HCT116 (cell line): ENCODE data around the gene RCAN2. TPM values are rescaled to one million over a fixed set of nuclear protein-coding genes. Genes with fewer than 3 reads are reported as not detected.
"Not testable (repeated sequence)": the region's sequence is repeated elsewhere in the genome, so short reads cannot be mapped to it uniquely, and the experiment has no call there.

ENCODE experiments used
- ATAC-seq: fragments of 200-7000 bp; cut with Tn5 transposase; 2 replicates; pipeline ENCODE4 v1.9.1; 2020; ENCODE audit warnings: mild to moderate bottlenecking, moderate library complexity
- BruUV-seq: library from RNA; stranded (reverse); fragments of 400-500 nt; replicated peaks from 2 replicates; lab custom pipeline; 2021; lab: Mats Ljungman, UMichigan
- CTCF ChIA-PET: fragments of 300-600 bp; sonication (Branson Sonifier 250); formaldehyde crosslinking; loops from one replicate; lab custom pipeline; 2021; ENCODE audit warnings: antibody characterized with exemption; lab: Charles Lee
- POLR2A ChIA-PET: fragments of 300-600, 350-600 bp; sonication (Branson Sonifier 250); formaldehyde crosslinking; loops from one replicate; lab custom pipeline; 2021; ENCODE audit warnings: antibody characterized with exemption; lab: Charles Lee
- RAD21 ChIA-PET, 2 experiments: fragments of 300-600 bp; sonication (Branson Sonifier 250); formaldehyde crosslinking; loops; one replicate each; lab custom pipeline; 2023; ENCODE audit warnings: low total read pairs in 2 of 2; ENCODE audit not compliant: uncharacterized antibody in 2 of 2, unreplicated experiment in 2 of 2, low non-redundant PET in 1 of 2; lab: Charles Lee
- DNase-seq: peaks from one replicate; pipeline ENCODE4 v3.0.0-alpha.2; 2010; ENCODE audit warnings: low read depth, low spot score
- H2AFZ ChIP-seq: fragments of 200-600 bp; shearing (Covaris generic), sonication (generic); 2 replicates; pipeline ENCODE4 v1.6.1; 2017; ENCODE audit warnings: low read depth, mixed run types, mixed read lengths, antibody characterized with exemption, low read length; ENCODE audit not compliant: poor library complexity, severe bottlenecking
- H3K27ac ChIP-seq: 2 replicates; pipeline ENCODE4 v1.5.1; 2012; ENCODE audit warnings: low read depth, low read length
- H3K27me3 ChIP-seq: fragments of 200-600 bp; sonication (generic); 2 replicates; pipeline ENCODE4 v1.6.1; 2016; ENCODE audit warnings: mixed run types, low read length, mixed read lengths; ENCODE audit not compliant: insufficient read depth
- H3K36me3 ChIP-seq, 2 experiments: fragments of 200-500 bp in 1 of 2; fragments of 200-600 bp in 1 of 2; sonication (Bioruptor generic) in 1 of 2; sonication (generic) in 1 of 2; 2 replicates each; pipeline versions ENCODE4 v1.5.1 to v1.6.1; 2014 to 2016; ENCODE audit warnings: low read length in 2 of 2, inconsistent platforms in 1 of 2, mixed read lengths in 1 of 2, mixed run types in 1 of 2; ENCODE audit not compliant: insufficient read depth in 2 of 2, control insufficient read depth in 1 of 2
- H3K4me1 ChIP-seq, 2 experiments: fragments of 200-600 bp in 1 of 2; sonication (generic) in 1 of 2; 2 replicates each; pipeline versions ENCODE4 v1.5.1 to v1.6.1; 2012 to 2017; ENCODE audit warnings: low read length in 2 of 2, inconsistent platforms in 1 of 2, mild to moderate bottlenecking in 1 of 2, mixed read lengths in 1 of 2, mixed run types in 1 of 2, moderate library complexity in 1 of 2; ENCODE audit not compliant: insufficient read depth in 2 of 2, control insufficient read depth in 1 of 2
- H3K4me2 ChIP-seq: fragments of 200-600 bp; sonication (generic); 2 replicates; pipeline ENCODE4 v1.6.1; 2017; ENCODE audit warnings: mixed run types, low read length, mixed read lengths
- H3K4me3 ChIP-seq, 2 experiments: fragments of 200-600 bp in 1 of 2; sonication (generic) in 1 of 2; replicated peaks in 1 of 2; 2 replicates each; pipeline ENCODE4 v1.5.1; 2011 to 2016; ENCODE audit warnings: low read length in 2 of 2, control low read depth in 1 of 2, low read depth in 1 of 2, mild to moderate bottlenecking in 1 of 2, mixed read lengths in 1 of 2, mixed run types in 1 of 2
- H3K79me2 ChIP-seq: fragments of 200-600 bp; sonication (generic); 2 replicates; pipeline ENCODE4 v1.6.1; 2017; ENCODE audit warnings: mild to moderate bottlenecking, mixed run types, low read length, moderate library complexity, mixed read lengths; ENCODE audit not compliant: insufficient read depth
- H3K9ac ChIP-seq: fragments of 200-600 bp; sonication (generic); 2 replicates; pipeline ENCODE4 v1.6.1; 2016; ENCODE audit warnings: low read length, mixed read lengths
- H3K9me2 ChIP-seq: fragments of 200-600 bp; sonication (generic), shearing (Covaris generic); 2 replicates; pipeline ENCODE4 v1.6.1; 2017; ENCODE audit warnings: mixed run types, mild to moderate bottlenecking, moderate library complexity; ENCODE audit not compliant: insufficient read depth
- H3K9me3 ChIP-seq, 2 experiments: fragments of 200-500 bp in 1 of 2; fragments of 200-600 bp in 1 of 2; sonication (Bioruptor generic) in 1 of 2; sonication (generic) in 1 of 2; 2 replicates each; pipeline ENCODE4 v1.6.1; 2014 to 2017; ENCODE audit warnings: low read length in 2 of 2, mixed read lengths in 2 of 2, inconsistent platforms in 1 of 2, low read depth in 1 of 2, mild to moderate bottlenecking in 1 of 2, mixed run types in 1 of 2, moderate library complexity in 1 of 2; ENCODE audit not compliant: control insufficient read depth in 1 of 2, insufficient read depth in 1 of 2
- H4K20me1 ChIP-seq: fragments of 200-600 bp; sonication (generic), shearing (Covaris generic); 2 replicates; pipeline ENCODE4 v1.6.1; 2017; ENCODE audit warnings: mixed run types, mild to moderate bottlenecking, moderate library complexity; ENCODE audit not compliant: insufficient read depth
- CBX3 ChIP-seq: IDR thresholded peaks from 2 replicates; pipeline ENCODE4 v1.6.1; 2012; ENCODE audit warnings: low read depth
- CEBPB ChIP-seq: IDR thresholded peaks from 2 replicates; pipeline ENCODE4 v1.6.1; 2012; ENCODE audit warnings: low read depth
- EZH2 ChIP-seq: fragments of 200-600 bp; sonication (generic); IDR thresholded peaks from 2 replicates; pipeline ENCODE4 v1.6.1; 2017; ENCODE audit warnings: antibody characterized with exemption, mixed run types
- FOSL1 ChIP-seq: IDR thresholded peaks from 2 replicates; pipeline ENCODE4 v1.6.1; 2012; ENCODE audit warnings: low read depth
- POLR2AphosphoS5 ChIP-seq: IDR thresholded peaks from 2 replicates; pipeline ENCODE4 v1.6.1; 2011; ENCODE audit warnings: mild to moderate bottlenecking, low read depth, low read length, moderate library complexity
- SP1 ChIP-seq: IDR thresholded peaks from 2 replicates; pipeline ENCODE4 v1.6.1; 2012; ENCODE audit warnings: low read depth
- SRF ChIP-seq: IDR thresholded peaks from 2 replicates; pipeline ENCODE4 v1.6.1; 2012; ENCODE audit warnings: low read depth
- TCF7L2 ChIP-seq: IDR thresholded peaks from 2 replicates; pipeline ENCODE4 v1.7.0; 2011; ENCODE audit warnings: borderline replicate concordance, inconsistent platforms; ENCODE audit not compliant: insufficient read depth, insufficient read length; ENCODE audit errors: extremely low read depth
- ZNF274 ChIP-seq: fragments of 200-500 bp; sonication (Bioruptor generic); IDR thresholded peaks from 2 replicates; pipeline ENCODE4 v1.6.1; 2014; ENCODE audit warnings: mild to moderate bottlenecking, low read depth, low read length, inconsistent platforms
- intact Hi-C: fragments of 100-400 bp; cut with micrococcal nuclease; formaldehyde crosslinking; loops from 2 replicates; pipeline ENCODE4 v1.10.0; 2022
- total RNA-seq: library from RNA; stranded (reverse); gene quantifications from one replicate; pipeline ENCODE4 v1.2.1, GENCODE V29; 2021; ENCODE audit not compliant: unreplicated experiment
- TF ChIP-seq, protein P1 (sequence below), 3 experiments: fragments of 200-600 bp in 1 of 3; sonication (generic) in 1 of 3; IDR thresholded peaks in 2 of 3; conservative IDR thresholded peaks in 1 of 3; 2 replicates each; pipeline ENCODE4 v1.5.1; 2012 to 2017; ENCODE audit warnings: low read depth in 2 of 3, low read length in 2 of 3, antibody characterized with exemption in 1 of 3, borderline replicate concordance in 1 of 3, control low read depth in 1 of 3, mild to moderate bottlenecking in 1 of 3, mixed read lengths in 1 of 3, mixed run types in 1 of 3, moderate library complexity in 1 of 3; ENCODE audit not compliant: insufficient read depth in 1 of 3
- TF ChIP-seq, protein P2 (sequence below): IDR thresholded peaks from 2 replicates; pipeline ENCODE4 v1.6.1; 2011; ENCODE audit warnings: mild to moderate bottlenecking, low read length, moderate library complexity; ENCODE audit not compliant: insufficient replicate concordance; ENCODE audit errors: extremely low read depth
- TF ChIP-seq, protein P3 (sequence below): IDR thresholded peaks from 2 replicates; pipeline ENCODE4 v1.6.1; 2012
- TF ChIP-seq, protein P4 (sequence below): IDR thresholded peaks from 2 replicates; pipeline ENCODE4 v1.6.1; 2012

RCAN2 gene
- total RNA-seq, 1 experiment from 2014 or later, result 0.57 TPM

DNA sequence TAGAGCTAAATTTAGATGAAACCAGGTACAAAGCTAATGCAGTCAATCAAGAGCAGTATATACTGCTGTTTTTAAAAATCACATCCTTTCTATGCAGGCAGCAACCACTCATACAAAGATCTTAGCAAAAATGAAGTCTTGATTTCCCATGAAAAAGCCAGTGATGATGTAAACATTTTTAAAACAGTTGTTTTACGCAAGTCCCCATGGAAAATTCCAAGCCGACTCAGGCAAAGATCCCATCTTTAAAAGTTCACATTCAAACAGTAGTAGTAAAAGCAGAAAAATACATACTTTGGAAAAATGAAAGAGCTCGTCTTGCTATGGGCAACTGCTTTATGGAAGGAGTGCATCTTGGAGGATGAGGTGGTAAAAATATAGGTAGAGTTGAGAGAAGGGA lies 84.0 kb downstream of the RCAN2 start:
- Histone ChIP-seq H3K9ac (no peak overlapping the region), H3K79me2 (no peaks in the 10 kb centered on the region), H3K36me3 (no peaks in the 10 kb centered on the region), H3K27ac (no peak overlapping the region), H3K9me3 (no peaks in the 10 kb centered on the region), H3K27me3 (no peaks in the 10 kb centered on the region), H3K4me2 (no peak overlapping the region), H2AFZ (no peak overlapping the region), H3K4me3 (no peak overlapping the region), H4K20me1 (no peaks in the 10 kb centered on the region), H3K9me2 (no peaks in the 10 kb centered on the region), H3K4me1 (no peaks in the 10 kb centered on the region)
- ATAC-seq, result no peak
- ChIA-PET CTCF (interaction anchor here (1.2 to 3.2 kb wide), 3 partner anchors 186 to 477 kb away, joined by 4 to 13 read pairs (median 4); no protein-coding TSS in a partner anchor), POLR2A (no interaction called here), RAD21 (no interaction called here)
- DNase-seq, result no peak
- TF ChIP-seq TCF7L2 (no peak), CBX3 (no peak), CEBPB (no peak), POLR2AphosphoS5 (no peak), ZNF274 (no peak), FOSL1 (no peak), SRF (no peak), SP1 (no peak), EZH2 (no peak)
- TF ChIP-seq, protein P1, sequence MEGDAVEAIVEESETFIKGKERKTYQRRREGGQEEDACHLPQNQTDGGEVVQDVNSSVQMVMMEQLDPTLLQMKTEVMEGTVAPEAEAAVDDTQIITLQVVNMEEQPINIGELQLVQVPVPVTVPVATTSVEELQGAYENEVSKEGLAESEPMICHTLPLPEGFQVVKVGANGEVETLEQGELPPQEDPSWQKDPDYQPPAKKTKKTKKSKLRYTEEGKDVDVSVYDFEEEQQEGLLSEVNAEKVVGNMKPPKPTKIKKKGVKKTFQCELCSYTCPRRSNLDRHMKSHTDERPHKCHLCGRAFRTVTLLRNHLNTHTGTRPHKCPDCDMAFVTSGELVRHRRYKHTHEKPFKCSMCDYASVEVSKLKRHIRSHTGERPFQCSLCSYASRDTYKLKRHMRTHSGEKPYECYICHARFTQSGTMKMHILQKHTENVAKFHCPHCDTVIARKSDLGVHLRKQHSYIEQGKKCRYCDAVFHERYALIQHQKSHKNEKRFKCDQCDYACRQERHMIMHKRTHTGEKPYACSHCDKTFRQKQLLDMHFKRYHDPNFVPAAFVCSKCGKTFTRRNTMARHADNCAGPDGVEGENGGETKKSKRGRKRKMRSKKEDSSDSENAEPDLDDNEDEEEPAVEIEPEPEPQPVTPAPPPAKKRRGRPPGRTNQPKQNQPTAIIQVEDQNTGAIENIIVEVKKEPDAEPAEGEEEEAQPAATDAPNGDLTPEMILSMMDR (IDR thresholded peaks at IDR 0.05 in 2 of 3, conservative IDR thresholded peaks at IDR 0.05 in 1 of 3; ENCODE audit: borderline replicate concordance in 1 of 3, insufficient read depth in 1 of 3, low read depth in 2 of 3, low read length in 2 of 3), result no peak
- TF ChIP-seq, protein P2, sequence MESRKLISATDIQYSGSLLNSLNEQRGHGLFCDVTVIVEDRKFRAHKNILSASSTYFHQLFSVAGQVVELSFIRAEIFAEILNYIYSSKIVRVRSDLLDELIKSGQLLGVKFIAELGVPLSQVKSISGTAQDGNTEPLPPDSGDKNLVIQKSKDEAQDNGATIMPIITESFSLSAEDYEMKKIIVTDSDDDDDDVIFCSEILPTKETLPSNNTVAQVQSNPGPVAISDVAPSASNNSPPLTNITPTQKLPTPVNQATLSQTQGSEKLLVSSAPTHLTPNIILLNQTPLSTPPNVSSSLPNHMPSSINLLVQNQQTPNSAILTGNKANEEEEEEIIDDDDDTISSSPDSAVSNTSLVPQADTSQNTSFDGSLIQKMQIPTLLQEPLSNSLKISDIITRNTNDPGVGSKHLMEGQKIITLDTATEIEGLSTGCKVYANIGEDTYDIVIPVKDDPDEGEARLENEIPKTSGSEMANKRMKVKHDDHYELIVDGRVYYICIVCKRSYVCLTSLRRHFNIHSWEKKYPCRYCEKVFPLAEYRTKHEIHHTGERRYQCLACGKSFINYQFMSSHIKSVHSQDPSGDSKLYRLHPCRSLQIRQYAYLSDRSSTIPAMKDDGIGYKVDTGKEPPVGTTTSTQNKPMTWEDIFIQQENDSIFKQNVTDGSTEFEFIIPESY, result no peak
- TF ChIP-seq, protein P3, sequence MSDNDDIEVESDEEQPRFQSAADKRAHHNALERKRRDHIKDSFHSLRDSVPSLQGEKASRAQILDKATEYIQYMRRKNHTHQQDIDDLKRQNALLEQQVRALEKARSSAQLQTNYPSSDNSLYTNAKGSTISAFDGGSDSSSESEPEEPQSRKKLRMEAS, result no peak
- TF ChIP-seq, protein P4, sequence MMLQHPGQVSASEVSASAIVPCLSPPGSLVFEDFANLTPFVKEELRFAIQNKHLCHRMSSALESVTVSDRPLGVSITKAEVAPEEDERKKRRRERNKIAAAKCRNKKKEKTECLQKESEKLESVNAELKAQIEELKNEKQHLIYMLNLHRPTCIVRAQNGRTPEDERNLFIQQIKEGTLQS, result no peak
- no TSS peak for BruUV-seq
- intact Hi-C loops, result loop anchor here (5.0 kb wide), 1 partner anchor 1930 kb away; no protein-coding TSS in a partner anchor

DNA sequence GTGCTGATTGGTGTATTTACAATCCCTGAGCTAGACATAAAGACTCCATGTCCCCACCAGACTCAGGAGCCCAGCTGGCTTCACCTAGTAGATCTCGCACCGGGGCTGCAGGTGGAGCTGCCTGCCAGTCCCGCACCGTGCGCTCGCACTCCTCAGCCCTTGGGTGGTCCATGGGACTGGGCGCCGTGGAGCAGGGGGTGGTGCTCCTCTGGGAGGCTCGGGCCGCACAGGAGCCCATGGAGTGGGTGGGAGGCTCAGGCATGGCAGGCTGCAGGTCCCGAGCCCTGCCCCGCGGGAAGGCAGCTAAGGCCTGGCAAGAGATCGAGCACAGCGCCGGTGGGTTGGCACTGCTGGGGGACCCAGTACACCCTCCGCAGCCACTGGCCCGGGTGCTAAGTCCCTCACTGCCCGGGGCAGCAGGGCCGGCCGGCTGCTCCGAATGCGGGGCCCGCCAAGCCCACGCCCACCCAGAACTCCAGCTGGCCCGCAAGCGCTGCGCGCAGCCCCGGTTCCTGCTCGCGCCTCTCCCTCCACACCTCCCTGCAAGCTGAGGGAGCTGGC lies 85.5 kb downstream of the RCAN2 start:
- H3K4me3 ChIP-seq, H3K9me2 ChIP-seq, DNase-seq, H3K9me3 ChIP-seq, H3K27ac ChIP-seq, ATAC-seq, H3K4me1 ChIP-seq, H3K79me2 ChIP-seq, H2AFZ ChIP-seq, H3K4me2 ChIP-seq, H3K9ac ChIP-seq, BruUV-seq, H3K27me3 ChIP-seq, H4K20me1 ChIP-seq, H3K36me3 ChIP-seq, RAD21 ChIA-PET: not testable (repeated sequence)
- intact Hi-C loops, result loop anchor here (5.0 kb wide), 1 partner anchor 1928 kb away; no protein-coding TSS in a partner anchor
- POLR2A ChIA-PET, result interaction anchor here (0.9 kb wide), 1 partner anchor 185 kb away, joined by 3 read pairs; no protein-coding TSS in a partner anchor
- CTCF ChIA-PET, result interaction anchor here (3.2 kb wide), 1 partner anchor 315 kb away, joined by 13 read pairs; no protein-coding TSS in a partner anchor
